Stimulated activated CD8-positive, alpha-beta memory T cell treated with anti-CD3 and anti-CD28 coated beads, Interleukin-7, amount 100 ng/mL, for 1 hour (primary cell): ENCODE data around the gene DCUN1D4.
"Not testable (repeated sequence)": the region's sequence is repeated elsewhere in the genome, so short reads cannot be mapped to it uniquely, and the experiment has no call there.

Experiments
- DNase-seq, 2 donors: peaks; one replicate each; pipeline ENCODE4 v3.0.0-alpha.2; 2020; ENCODE audit warnings: low read depth in 2 of 2

DCUN1D4 gene

DNA sequence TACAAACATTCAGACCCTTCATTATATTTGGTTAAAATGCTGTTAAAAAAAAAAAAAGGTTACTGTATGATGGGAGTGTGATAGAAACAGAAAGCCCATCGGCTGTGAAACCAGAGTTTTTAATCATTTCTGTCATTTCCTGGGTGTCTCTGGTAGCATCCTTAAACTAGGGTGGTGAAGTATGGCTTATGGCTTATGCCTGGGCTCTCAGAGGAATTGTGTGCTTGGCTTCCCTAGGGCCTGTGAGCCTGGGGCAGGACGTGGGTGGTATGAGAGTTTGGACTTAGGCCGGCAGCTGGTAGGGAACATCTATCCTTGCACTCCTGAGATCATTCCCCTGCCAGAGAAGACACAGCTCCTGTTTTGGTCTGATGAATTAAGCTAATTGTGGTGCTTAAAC lies 52.2 kb downstream of the DCUN1D4 start:
- no peak for DNase-seq

DNA sequence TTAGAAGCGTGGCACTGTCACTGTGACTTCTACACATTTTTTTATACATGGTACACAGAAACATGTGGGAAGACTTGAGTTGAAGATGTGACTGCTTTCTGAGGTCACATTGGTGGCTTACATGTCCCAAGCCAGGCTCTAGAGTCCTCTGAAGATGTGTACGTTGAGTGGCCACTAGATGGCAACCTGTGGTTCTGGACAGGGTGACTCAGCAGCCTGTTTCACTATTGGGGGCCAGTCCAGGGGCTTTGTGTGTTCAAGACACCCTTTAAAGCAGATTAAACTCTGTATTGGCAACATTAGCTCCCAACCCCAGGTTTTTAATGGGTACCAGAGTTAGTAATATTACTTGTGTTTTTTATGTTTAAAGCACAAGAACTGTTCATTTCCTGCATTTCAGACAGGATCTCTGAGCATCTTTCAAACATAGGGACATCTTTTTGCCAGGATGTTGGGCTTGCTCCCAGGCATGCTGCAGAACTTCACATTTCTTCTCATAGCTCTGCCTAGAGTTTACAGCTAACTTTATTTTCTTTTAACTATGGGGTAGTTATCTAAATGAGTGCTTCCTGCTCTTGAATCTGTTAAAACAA lies 53.0 kb downstream of the DCUN1D4 start:
- DNase-seq, result peak; percentile 6 to 18

DNA sequence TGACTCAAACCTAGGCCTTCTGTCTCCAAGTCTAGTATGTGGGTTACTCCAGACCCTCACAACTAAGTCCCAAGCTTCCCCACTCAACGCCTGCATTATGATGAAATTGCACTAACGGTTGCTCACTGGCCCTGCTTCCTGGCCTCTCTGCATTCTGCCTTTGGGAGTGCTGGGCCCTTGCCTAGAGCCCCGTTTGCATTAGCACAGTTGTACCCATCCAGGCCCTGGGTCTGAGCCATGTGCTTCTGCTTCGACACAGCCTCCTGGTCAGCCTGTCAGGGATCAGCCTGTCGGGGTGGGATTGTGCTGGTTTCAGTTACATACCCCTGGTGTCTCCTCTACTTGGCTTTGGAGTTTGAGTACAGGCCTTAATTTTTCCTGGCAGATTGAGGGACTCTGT lies 58.4 kb downstream of the DCUN1D4 start:
- DNase-seq, result no peak

DNA sequence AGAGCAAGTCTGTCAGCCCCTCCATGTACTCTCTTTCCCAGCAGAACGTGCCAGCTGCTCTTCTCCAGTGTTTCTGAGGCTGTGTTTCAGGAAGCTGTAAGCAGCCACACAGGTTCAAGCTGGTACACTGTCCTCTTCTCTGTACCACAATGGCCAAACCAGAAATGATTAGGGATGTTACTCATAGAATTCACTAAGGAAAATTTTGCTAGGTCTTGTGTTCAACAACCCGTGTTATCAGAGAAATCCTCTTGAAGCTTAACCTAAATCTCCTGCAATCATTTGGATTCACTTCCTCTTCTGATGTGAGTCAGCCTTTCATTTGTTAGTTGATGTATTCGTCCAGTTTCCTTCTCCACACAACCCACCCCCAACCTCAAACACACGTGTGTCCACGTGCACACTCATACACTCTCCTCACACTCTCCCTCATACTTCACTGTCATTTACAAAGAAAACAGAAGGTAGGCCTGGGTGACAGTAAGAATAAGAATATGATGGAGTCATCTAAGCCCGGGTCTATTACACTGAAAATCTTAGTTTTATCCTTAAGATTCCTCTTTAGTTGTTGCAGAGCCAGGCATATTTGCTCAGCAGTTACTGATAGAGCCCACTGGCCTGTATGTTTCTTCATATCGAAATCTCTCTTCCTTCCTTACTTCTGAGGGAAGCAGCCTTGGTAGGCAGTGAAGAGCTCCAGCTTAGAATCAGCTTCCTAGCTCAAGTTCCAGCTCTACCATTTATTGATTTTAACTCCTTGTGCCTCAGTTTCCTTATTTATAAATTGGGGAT lies 63.4 kb downstream of the DCUN1D4 start:
- no peak for DNase-seq

DNA sequence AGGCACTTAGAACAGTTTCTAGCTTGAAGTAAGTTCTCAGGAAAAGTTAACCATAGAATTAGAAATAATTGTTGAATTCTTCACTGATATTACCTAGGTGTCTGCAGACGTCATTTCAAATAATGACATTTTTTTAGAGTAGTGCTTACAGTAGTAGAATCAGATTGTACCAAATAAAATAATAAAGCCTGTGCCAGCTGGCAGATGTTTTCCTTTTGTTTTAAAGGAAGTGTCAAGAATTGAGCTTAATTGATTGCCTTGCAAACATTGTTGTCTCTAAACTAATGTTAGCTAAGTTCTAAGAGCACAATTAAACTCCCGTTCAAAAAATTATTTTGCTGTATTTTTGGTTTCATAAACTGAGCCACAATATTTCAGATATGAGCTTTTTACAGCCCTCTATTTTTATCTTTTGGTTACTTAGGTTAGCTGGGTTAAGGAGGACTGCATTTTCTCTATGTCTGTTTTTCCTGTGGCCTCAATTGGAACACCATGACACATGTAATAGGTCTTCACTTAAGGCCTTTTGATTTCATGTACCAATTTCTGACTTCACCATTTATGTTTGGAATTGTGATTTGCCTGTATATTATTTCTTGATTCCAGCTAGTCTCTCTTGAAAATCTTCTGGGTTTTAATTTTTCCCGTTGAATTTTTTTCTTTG lies 64.2 kb downstream of the DCUN1D4 start:
- DNase-seq, result no peak

DNA sequence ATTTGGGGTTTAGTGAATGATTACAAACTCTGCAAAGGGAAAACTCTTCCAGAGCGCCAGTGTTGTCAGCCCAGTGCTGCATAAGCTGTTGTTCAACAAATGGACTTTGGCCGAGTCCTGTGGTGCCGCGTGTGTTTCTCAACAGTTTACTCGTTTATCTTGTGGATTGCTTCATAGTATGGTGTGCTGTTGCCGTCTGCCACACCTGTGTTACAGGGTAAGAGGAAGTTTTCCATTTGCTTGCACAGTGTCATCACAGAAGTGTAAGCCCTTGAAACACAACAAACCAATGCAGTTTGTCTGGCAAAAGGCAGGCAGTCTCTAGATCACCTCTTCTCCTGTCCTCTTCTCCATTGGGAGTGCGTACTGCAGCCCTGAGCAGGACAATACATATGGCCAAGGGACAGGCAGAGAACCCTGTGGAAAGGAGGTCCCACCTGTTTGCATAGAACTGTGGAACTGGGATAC lies 66.3 kb downstream of the DCUN1D4 start:
- no peak for DNase-seq

DNA sequence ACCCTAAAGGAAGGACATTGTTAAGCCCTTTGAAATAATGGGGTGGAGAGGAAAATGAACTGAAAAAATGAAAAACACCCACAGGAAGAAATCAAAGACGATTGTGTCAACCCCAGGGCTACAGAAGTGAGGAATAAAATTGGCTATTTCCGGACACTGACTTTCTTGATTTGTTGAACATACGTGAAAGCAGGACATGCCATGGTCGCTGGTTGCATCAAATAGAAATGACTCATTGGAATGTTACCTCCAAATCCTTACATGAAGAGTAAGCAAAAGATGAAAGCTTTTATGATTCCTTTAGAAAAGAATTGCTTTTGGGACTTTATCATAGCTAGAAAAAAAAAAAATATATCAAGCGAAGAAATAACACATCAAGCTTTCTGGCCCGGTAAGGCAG lies 75.3 kb downstream of the DCUN1D4 start:
- no peak for DNase-seq

DNA sequence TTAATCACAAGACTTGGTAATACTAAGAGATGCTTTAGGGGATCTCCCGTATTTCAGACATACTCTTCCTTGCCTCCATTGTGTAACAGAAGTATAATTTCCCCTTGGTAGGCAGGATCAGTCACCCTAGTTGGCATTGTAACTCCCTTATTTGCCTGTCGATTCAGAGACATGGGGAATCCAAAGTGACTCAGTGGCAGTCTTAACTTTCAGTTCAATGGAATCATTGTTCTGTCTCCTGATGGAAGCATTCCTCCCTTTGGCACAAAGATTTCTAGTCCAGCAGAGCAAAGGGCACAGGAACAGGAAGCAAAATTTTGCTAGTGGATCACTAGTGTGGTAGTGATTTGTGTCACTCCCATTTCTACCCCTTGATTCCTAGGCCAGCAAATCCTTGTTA lies 80.4 kb downstream of the DCUN1D4 start:
- DNase-seq, result no peak

DNA sequence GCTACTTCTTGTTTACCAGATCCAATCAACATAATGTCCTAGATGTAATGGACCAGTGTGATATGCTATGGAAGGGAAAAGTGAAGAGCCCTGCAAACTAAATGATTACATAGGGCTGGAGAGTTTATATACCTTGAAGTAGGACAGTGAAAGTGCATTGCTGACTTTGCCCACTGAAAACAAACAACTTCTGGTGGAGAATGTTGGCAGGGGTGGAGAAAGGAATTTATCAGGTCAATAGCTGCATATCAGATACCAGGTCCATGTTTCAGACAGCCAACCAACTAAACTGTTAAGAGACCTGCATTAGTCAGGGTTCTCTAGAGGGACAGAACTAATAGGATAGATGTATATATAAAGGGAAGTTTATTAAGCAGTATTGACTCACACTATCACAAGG lies 82.4 kb downstream of the DCUN1D4 start:
- no peak for DNase-seq

DNA sequence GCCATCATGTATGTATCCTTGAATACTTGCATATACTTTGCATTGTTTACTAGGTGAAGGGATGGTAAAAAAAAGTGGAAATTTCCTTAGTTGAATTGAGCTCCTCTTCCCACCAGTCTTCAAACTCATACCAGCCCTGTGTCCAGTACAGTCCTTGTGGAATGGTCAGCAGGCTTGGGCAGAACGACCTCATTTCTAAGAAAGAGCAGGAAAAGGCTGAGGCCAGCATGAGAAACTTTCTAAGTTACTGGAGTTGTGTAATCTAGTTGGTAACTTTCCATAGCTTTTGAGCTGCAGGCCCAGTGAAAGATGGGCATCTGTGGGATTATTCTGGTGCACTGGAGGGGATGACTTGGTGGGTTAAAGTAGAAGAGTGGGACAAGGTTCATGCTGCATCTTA lies 87.6 kb downstream of the DCUN1D4 start:
- DNase-seq, result no peak

DNA sequence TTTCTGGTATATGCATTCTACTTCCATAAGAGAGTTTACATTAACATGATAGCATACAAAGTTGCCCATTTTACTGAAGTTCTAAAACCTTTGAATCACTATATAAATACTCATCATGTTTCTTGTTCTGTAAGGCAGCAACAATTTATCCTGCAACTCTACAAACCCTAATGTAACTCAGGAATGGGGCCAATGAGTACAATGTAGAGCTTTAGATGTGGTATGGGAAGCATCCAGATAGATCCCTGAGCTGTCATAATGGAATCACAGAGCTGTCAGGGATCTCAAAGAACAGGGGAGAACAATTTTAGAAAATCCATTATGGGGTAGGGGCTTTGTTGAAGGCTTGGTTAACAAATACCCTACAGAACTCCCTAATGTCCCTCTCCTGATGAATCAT lies 88.5 kb downstream of the DCUN1D4 start:
- no peak for DNase-seq

DNA sequence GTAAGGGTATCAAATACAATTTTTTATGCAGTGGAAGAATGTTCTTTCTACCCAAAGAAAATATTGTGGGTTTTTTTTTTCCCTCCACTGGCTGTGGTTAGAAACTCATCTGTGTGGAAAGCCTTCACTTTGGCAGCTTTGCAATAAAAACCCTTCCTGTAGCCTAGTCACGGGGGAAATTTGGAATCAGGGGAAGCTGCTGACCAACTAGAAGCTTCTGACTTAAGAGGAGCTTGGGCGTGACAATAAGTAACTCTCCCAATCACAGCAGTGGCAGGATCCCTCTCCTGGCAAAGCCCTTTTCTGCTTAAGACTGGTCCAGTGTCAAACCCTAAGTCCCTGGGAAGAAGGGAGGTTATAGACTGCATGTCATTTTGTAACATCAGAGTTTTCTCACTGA lies 89.3 kb downstream of the DCUN1D4 start:
- no peak for DNase-seq

DNA sequence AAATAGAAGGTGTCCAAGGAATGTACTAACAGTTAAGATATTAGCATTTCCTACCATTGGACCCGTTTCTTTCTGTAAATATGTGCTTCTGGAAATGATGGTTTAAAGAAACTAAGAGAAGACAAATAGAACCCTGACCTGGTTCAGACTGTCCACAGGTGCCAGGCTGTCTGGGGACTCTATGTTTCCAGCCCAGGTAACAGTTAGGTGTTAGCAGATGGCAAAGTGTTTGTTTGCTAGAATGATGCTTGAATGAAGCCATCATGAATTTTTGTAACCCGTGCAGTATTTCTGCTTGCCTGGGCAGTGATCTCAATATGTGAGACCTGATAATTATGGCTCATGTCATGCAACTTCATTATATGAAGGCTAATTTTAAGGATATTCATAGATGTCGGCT lies 89.7 kb downstream of the DCUN1D4 start:
- DNase-seq, result no peak

DNA sequence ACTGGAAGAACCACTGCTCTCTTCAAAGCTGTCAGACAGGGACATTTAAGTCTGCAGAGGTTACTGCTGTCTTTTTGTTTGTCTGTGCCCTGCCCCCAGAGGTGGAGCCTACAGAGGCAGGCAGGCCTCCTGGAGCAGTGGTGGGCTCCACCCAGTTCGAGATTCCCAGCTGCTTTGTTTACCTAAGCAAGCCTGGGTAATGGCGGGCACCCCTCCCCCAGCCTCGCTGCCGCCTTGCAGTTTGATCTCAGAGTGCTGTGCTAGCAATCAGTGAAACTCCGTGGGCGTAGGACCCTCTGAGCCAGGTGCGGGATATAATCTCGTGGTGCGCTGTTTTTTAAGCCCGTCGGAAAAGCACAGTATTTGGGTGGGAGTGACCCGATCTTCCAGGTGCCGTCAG lies 97.5 kb downstream of the DCUN1D4 start:
- not testable (repeated sequence) for DNase-seq

DNA sequence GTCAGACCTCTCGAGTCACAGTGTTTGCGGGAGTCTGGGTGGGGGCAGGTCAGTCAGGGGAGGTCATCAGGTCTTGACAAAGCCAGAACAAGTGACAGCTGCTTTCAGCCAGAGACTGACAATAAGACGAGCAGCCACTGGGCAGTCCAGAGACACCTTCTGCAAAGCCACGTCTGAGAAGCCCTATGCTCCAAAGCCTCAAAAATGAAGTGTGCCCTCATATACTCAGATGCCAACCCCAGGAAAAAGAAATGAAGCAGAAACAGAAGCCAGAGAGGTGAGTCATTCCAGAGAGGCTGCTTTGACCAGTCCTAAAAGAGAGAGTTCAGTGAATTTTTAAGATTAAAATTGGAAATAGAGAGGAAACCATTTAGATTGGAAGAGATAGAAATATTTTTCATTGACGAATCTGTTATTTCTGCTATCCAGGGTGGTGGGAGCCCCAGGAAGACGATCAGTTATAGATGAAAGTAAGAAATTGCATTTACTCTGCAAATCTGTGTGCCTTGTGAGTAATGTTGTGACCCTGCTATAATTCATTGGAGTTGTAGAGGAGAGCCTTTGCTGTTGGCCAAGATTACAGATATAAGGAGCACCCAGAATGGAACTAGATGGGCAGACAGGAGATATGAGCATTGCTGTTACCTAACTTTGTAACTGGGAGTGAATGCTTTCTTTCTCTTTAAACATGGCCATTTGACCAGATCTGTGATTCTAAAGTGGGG lies 99.3 kb downstream of the DCUN1D4 start:
- DNase-seq, result no peak

DNA sequence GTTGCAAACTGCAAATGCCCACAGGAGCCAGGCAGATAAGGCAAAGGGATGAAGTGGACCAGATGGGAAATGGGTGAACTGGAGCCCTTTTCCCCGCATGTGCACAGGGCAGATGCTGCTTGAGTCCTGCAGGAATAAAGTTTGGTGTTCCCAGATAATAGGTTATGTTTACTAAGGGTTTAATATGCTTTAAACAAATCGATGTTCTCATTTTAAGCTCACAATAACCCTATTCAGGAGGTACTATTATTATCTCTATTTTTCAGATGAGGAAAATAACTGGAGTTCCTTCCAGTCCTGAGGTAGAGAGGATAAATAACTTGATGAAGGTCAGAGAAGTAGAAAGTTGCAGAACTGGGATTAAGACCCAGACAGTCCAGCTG lies 99.9 kb downstream of the DCUN1D4 start:
- DNase-seq, result no peak

DNA sequence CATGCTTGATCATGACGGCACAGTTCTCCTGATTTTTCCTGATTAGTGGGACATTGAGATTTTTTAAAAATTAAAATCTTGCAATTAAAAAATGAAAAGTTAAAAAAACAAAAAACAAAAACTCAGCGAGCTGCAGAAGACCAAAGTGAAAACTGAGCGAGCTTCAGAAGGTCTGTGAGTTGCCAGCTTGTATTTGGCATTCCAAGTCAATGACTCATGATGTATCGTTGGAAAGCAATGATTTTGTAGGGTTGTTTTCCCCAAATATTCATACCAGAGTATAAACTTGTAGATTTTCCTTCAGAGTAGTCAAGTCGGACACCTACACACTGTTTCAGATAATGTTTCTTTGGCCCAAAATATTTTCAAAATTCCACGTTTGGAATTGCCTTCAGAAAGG lies 100.3 kb downstream of the DCUN1D4 start:
- no peak for DNase-seq

DNA sequence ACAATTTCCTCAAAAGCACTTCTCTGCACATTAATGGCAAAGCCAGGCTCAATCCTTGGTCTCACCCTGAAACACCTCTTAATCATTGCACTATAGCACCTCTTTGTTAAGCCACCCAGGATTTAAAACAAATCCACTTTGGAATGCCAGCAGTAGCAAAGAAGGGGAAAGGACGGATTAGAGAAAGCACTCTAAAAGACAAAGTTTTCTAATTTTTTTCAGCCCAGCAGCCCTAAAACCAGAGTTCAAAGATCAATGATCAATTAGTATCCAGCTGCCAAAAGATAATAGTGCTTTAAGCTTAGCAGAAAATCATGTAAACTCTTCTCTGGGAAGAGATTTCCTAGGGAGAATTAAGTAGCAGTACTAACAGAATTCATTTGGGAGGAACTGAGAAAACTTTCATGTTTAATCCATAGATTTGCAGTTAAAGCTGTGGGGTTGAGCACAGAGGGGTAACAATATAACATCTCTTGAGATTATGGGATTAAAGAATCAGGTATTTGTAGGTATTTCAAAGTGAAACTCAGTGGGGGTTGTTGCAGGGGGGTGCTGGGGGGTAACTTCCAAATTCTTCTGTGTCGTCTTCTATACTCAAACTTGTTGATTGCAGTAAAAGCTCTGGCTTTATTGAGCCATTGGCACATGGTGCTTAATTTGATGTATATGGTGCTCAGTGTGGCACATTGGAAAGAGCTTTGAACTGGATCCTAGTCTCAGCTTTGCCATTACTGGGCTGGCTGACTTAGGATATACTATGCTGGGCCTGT lies 115.4 kb downstream of the DCUN1D4 start:
- no peak for DNase-seq

DNA sequence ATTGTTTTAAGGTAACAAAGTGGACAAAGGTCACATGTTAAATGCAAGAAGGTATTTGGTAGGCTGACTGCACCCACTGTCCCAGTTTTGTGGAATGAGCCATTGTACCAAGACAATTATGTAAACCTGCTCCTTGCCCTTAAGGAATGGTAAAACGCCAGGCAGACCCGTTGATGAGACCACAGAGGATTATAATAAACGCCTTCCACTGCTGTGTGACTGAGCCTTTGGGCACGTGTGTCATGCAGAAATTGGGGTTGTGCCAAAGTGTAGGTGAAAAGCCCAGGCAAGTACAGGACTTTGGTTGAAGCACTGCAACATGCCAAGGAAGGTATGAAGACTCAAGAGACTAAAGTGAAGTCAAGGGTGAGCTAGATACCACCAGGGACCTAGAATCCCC lies 117.5 kb downstream of the DCUN1D4 start:
- DNase-seq, result no peak

DNA sequence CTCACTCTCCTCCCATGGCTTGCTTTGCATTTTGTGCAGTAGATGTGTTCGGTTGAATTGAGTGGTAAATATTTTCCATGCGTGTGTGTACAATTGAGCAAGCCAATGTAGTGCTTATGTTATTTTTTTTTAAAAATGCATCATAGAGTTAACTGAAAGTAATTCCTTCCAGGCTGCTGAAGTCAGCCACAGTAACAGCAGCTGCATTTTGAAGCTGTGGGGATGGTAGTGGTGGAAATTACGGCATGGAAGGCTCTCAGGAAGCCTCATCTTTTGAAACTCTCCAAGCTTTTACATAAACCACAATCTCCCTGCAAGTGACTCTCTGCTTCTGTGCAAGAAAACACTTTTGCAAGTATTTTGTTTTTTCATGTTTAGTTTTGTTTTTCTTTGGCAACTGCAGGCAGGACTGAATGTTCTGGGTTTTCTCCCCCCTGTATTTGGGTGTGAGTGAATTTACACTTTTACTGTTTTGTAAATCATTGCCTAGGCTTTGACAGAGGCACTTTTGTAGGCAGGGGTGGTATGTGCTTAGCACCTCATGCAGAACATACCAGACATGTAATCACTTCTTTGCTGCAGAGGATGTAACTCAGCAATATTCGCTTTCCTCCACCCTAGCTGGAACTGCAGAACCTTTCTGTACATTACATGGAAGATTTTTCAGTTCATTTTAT lies 121.0 kb downstream of the DCUN1D4 start:
- no peak for DNase-seq

DNA sequence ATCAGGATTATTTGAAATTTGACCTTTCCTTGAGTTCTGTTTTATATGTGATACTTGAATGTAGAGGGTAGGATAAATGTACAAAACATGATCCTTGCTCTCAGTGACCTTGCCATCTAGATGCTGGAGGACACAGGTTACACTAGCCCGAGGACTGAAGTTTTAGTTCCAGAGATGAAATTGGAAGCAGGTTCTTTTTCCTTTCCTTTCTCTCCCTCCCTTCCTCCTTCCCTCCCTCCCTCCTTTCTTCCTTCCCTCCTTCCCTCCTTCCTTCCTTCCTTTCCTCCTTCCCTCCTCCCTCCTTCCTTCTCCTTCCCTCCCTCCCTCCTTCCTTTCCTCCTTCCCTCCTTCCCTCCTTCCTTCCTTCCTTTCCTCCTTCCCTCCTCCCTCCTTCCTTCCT lies 122.9 kb downstream of the DCUN1D4 start:
- no peak for DNase-seq
